GM21723 (cell line): ENCODE data around the gene ARHGAP21.

ENCODE experiments used
- ATAC-seq: cut with Tn5 transposase; IDR thresholded peaks from one replicate; pipeline ENCODE4 v1.9.1; 2021; ENCODE audit warnings: mild to moderate bottlenecking, moderate library complexity; ENCODE audit not compliant: unreplicated experiment

The ARHGAP21 gene

GRCh38 chr10:24723386-24723787, 300 bp downstream of the ARHGAP21 start:
- peak; percentile 33 for ATAC-seq

DNA sequence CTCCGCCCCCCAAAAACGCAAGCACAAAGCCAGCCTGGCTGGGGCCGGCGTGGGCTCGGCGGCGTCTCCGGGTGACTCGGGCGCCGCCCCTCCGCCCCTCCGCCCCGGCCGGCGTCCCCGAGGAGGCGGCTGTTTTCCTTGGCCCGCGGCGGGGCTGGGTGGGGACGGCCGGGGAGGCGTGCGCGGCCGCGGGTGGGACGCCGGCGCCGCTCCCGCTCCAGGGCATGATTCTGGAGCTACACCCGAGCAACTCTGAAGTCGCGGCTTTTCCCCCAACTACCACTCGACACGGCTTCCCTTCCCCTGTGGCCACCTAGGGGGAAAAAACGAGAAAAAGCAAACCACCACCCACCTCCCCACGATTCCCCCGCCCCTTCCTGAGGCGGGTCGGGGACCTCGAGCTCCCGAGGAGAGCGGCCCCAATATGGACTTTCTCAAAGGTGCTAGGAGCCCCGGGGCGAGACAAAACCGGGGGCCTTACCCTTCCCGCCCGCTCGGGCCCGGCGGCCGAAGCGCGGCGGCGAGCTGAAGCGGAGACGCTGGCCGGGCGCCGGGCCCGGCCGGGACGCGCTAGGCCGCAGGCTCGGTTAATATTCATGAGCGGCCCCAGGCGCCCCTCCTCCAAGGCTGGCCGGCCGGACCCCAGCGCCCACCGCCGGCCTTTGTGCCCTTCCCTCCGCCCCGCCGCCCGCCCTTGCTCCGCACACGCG, 856 bp downstream of the ARHGAP21 start:
- ATAC-seq, result peak; percentile 29

DNA sequence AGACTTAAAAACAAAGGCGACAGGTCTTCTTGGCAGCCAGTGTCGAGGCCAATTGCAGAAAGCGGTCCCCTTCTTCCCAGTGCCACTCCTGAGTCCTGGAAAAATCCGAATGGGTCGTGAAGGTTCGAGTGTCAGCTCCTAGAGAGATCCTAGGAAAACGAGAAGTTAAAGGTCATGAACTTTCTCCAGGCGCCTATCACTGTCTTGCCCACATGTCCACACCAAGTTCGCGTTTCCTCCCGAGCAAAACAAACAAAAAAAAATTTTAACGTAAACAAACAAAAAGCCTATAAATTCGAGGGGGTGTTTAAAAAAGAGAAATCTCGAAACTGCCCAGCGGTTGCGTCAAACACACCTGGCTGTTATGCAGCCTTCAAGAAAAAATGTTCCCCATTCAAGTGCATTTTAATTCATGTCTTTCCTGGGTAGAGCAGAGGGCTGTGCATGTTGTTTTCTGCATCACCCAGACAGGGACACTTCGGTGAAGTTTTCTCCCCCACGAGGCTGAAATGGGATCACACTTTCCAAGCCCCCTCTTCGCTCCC, 1.5 kb downstream of the ARHGAP21 start:
- ATAC-seq, result peak; percentile 2

GRCh38 chr10:24721229-24722106, 2.2 kb downstream of the ARHGAP21 start:
- no peak for ATAC-seq

GRCh38 chr10:24720096-24720495, 3.6 kb downstream of the ARHGAP21 start:
- no peak for ATAC-seq

- no peak for ATAC-seq
Measured at GRCh38 chr10:24718031-24718855, 5.4 kb downstream of the ARHGAP21 start.

DNA sequence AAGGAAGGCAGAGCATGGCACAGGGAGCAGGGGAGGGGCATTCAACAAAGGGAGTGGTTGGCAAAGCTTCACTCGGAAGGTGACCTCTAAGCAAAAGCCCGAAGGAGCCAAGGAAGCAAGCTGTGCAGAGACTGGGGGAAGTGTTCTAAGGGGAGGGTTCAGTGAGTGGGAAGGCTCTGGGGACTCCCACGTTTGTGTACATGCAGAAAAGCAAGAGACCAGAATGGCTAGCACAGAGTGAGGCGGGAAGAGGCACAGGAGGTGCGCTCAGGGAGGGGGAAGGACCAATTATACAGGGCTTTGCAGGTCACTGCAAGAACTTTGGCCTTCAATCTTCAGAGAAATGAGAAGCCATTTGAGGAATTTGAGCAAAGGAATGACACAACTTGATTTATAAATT, 7.4 kb downstream of the ARHGAP21 start:
- no peak for ATAC-seq

DNA sequence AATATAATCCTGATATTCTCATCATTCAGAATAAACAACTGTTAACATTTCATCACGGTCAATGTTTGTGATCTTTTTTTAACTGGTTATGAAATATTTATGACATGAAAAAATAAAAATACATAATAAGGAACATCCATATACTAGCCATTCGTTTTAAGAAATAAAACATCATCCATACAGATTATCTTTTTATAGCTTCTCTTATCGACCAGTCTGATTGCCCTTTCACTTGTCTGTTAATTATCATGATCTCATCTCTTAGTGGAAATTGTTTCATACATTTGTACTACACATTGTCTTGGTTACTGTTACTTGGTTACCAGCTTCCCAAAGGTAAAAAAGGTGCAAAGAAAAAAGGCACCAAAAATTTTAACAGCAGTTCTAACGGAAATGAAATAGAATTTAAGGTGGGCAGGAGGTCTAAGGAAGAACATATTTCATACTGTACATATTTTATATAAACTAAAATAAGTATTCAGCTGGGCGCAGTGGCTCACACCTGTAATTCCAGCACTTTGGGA, 8.4 kb downstream of the ARHGAP21 start:
- no peak for ATAC-seq

- no peak for ATAC-seq
Measured at GRCh38 chr10:24713086-24713485, 10.6 kb downstream of the ARHGAP21 start.

DNA sequence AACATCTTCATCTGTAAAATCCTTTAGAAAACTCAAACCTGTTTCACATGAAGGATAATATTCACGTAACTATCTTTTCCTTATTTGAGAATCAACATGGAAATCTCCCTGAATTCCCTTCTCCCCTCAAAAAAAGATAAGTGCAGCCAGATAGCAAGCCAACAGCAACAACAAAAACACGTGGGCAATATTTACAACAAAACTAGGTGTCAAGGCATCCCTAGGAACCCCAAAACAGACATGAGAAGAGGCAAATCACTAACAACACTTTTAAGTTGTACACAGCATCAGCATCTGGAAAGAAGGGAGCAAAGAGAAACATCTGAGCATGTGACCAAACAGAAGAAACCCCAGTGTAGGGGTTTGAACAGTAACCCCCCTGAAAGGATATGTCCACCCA, 12.2 kb downstream of the ARHGAP21 start:
- no peak for ATAC-seq

DNA sequence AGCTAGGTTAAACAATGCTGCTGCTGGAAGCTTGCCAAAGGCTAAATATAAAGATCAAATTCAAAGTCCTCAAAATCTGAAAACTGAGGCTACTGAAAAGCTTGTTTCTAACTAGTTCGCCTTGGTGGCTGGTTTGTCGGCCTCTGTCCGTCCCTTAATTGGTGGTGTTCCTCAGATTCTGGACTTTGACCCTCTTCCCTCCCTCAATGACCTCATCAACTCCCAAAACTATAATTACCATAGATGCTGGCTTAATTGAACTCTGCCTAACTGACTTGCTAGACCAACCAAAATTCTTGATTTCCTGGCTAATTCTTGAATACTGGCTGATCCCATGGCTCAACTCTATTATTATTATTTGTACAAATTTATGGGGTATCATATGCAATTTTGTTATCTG, 15.6 kb downstream of the ARHGAP21 start:
- ATAC-seq, result no peak

GRCh38 chr10:24707445-24707844, 16.2 kb downstream of the ARHGAP21 start:
- ATAC-seq, result no peak

DNA sequence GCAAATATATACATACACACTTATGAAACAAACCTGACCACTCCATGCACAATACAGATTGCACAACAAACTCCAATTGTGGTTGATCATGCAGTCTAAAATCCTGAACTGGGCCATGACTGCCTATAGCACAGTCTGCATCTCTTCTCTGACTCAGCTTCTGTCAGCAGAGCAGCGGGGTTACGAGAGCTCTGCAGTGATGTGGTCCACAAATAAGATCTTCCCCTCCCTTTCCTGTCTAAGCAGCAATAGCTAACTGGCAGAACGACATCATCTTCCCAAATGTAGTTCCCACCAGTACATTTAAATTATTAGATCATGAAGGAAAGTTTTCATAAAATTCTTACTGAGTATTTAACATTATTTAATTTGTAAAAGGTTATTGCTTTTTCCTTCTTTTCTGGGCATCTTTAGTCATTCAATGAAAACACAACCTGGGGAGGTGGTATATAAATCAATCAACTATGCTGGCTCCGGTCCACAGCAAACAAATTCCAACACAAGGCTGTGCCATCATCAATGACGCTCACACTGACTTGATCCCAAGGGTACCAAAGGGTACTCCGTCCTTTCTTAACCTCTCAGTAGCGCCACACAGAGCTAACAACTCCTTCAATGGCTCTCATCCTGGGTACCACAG, 17.1 kb downstream of the ARHGAP21 start:
- no peak for ATAC-seq

DNA sequence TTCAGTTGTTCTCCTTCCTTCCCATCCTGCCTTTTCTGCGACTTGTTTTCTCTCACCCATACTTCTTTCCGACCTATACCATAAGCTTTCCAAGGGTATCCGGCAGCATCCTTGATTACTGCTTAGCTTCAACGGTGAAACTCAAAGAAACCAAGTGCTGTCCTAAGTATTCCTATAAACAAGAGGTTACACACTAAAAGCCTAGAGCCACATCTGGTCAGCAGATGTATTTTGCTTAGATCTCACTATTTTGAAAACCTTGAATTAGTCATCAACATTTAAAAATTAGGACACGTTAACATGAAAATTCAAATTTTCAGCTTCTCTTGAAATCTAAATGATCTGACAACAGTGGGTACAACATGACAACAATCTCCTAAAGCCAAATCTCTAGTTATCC, 20.0 kb downstream of the ARHGAP21 start:
- no peak for ATAC-seq

GRCh38 chr10:24701447-24701846, 22.2 kb downstream of the ARHGAP21 start:
- peak; percentile 90 for ATAC-seq

GRCh38 chr10:24700948-24701347, 22.7 kb downstream of the ARHGAP21 start:
- no peak for ATAC-seq

GRCh38 chr10:24698270-24698669, 25.4 kb downstream of the ARHGAP21 start:
- ATAC-seq, result no peak

DNA sequence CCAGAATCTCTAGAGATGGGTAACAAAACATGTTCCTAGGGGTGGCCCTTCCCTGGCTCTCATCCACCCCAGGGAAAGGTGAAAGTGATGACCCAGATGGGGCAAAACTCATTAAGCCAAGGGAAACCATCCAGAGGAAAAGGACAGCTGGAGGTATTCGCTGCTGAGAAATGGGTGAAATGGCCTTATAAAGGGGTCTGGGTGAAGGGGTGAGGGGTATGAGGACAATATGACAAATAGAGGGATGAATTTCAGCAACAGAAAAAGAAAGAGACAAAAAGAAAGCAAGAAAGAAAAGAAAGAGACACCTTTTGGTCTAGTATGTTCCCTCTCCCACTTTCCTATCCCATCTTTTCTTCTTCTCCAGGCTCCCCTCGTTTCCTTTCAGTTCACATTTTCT, 26.6 kb downstream of the ARHGAP21 start:
- no peak for ATAC-seq

DNA sequence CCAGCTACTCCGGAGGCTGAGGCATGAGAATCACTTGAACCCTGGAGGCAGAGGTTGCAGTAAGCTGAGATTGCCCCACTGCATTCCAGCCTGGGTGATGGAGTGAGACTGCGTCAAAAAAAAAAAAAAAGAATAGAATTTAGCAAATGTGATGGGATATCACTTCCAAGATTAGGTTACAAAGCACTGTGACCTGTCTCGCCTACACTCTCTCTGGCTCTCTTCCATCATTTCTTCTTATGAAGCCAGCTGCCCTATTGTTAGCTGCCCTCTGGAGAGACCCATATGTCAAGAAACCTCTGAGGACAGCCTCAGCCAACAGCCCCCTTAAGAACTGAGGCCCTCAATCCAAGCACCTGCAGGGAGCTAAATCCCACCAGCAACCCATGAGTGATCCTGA, 28.2 kb downstream of the ARHGAP21 start:
- no peak for ATAC-seq

- no peak for ATAC-seq
Measured at GRCh38 chr10:24694086-24694485, 29.6 kb downstream of the ARHGAP21 start.
